Measurements from ENCODE around the gene ARHGAP5.

ARHGAP5 gene

DNA sequence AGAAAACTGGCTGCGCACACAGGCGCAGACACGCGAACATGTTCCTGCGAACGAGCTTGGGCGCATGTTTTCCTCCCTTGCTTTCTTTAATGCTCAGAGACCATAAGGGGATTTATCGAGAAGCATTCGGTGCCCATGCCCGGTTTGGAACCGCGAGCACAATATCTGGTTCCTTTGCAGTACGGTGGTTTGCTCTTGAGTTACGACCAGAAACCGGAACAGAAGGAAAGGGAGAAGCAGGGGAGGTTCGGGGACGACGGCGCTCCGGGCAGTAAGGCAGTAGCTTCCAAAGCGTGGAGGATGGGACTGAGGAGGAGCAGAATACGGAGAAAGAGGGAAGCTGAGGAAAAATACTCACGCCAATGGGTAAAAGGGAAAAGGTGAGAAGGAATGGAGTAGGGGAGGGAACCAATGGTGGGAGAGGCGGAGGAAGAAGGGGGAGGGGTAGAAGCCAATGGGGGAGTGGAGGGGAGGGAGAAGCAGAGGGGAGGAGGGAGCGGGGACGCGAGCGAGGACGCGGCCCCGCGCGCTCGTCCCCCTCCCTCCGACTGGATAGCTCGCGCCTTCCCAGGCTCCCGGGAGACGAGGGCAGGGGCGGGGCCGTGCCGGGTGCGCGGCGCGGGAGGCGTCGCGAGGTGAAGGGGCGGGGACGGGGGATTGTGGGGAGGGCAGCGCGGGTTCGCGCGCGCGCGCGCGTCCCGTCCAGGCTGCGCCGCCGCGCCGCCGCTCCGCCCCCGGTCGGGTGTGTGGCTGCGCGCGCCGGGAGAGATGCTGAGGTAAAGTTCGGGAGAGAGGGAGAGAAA lies 625 bp upstream of the ARHGAP5 start:
- DNase-seq (ENCODE audit: low read depth), result peak; percentile 65

DNA sequence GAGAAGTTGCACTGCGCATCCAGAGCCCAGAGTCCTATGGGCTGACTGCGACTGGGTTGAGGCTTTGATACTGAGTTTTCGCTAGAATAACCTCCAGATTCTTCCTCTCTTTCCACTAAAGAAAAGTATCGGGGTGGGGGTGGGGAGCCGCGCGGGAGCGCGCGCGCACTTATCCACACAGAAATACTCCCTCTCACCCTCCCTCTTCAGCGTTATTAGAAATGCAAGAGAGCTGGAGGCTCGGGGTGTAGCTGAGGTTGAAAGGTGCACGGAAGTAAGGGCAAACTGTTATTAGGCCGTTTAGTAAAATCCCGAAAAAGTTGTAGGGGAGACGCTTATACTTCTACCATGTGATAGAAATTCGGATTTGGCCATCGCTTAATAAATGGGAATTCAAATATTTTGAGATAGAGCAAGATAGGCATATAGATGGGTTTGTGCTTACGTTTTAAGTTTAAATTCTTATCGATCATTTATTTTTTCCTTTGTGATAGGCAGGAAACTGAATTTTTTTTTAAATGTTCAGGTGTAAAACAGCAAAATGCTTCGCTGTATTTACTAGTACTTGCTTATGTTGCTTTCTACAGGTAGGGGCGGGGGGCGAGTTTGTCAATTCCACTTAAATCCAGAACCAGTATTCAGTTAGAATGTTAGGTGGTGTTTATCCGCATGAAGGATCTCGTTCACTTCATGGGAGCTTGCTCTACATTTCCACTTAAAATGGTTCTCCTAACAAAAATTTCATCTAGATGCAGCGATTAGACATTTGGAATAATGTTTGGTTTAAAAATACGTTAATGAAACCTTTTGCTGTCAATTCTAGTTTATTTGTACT lies 1.1 kb downstream of the ARHGAP5 start:
- DNase-seq (ENCODE audit: low read depth), result no peak

DNA sequence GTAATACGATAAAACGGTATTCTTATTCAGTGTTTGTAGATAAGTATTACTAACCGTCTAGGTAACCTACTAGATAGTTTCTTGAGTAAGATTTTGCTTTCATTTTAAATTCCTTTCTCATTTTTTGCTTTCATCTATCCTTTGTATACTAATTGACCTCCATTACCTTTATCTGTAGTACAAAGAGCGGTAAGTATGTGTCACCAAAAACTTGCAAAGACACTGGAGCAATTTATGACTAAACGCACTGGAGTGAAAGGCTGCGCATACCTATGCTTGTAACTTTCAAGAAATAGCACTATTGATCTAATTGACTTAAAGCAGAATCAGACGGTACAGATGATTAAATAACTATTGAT lies 1.7 kb downstream of the ARHGAP5 start:
- DNase-seq (ENCODE audit: low read depth), result no peak

DNA sequence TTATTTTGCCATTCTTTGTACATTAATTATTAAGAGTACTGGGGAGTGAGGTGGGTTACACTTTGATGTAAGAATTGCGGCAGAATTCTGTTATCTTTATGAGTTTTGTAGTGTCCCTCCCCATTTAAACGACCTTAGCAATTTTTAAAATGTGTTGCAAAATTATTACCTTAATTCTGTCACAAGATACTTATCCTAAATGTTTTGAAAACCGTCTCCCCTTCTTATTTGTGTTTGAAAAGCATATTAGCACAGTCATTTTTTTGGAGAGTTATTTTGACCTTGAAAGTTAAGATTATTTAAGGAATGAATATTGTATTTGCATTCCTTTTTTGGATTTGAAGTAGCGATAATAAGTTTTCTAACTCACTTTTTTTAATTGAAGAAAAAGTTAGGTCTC lies 2.2 kb downstream of the ARHGAP5 start:
- no peak for DNase-seq (ENCODE audit: low read depth)

DNA sequence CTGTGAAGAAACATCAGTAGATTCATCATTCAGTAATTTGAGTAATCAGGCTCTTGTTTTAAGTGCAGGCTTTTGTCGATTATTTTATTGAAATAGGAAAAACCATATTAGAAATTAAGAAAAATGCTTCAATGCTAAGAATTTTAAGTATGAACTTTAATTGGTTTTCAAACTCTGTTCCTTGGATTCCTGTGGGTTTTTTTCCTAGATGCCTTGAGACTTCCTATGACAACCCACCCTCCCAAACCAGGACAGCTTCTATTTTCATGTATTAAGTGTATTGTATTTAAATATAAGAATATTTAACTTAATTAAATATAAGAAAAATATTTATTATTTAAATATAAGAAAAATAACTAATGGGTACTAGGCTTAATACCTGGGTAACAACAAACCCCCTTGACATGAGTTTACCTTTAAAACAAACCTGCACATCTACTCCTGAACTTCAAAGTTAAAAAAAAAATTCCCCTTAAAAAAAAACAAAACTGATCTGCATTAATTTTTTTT lies 3.0 kb downstream of the ARHGAP5 start:
- no peak for DNase-seq (ENCODE audit: low read depth)

DNA sequence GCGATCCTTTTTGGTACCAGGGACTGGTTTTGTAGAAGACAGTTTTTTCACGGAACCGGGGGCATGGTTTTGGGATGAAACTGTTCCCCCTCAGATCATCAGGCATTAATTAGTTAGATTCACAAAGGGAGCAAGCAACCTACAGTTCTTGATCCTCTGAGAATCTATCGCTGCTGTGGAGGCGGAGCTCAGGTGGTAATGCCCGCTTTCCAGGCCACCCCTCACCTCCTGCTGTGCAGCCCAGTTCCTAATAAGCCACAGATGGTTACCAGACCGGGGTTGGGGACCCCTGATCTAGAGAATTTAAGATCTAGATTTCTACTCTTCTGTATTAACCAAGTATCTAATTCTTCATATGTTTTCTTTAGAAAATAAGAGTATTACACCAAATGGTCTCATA lies 4.8 kb downstream of the ARHGAP5 start:
- no peak for DNase-seq (ENCODE audit: low read depth)

DNA sequence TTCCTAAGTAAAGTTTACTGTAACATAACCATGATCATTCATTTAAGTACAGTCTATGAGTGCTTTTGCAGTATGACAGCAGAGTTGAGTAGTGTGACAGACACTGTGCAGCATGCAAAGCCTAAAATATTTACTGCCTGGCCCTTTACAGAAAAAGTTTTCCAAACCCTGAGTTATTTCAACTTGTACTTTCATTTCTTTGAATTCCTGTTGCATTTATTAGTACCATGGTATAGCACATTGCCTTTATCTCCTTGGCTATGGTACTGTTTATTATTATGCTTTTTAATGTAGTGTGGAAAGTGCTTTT lies 6.2 kb downstream of the ARHGAP5 start:
- no peak for DNase-seq (ENCODE audit: low read depth)

DNA sequence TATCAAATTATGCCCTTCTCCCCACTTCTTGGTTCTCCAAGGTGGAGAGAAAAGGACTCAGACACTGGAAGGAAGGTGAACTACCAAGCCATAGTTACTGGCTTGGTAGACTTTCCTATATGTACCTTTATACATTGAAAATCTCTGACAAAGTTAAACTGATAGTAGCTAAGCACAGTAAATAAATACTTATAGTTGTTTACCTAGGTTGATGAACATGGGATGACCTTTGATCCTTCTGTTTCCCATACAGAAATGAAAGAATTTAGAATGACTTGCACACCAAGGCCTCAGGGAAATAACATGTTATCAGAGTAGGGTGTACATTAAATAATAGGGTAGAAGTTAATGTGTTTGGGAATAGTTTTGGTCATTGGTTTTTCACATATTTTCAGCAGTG lies 6.7 kb downstream of the ARHGAP5 start:
- no peak for DNase-seq (ENCODE audit: low read depth)

DNA sequence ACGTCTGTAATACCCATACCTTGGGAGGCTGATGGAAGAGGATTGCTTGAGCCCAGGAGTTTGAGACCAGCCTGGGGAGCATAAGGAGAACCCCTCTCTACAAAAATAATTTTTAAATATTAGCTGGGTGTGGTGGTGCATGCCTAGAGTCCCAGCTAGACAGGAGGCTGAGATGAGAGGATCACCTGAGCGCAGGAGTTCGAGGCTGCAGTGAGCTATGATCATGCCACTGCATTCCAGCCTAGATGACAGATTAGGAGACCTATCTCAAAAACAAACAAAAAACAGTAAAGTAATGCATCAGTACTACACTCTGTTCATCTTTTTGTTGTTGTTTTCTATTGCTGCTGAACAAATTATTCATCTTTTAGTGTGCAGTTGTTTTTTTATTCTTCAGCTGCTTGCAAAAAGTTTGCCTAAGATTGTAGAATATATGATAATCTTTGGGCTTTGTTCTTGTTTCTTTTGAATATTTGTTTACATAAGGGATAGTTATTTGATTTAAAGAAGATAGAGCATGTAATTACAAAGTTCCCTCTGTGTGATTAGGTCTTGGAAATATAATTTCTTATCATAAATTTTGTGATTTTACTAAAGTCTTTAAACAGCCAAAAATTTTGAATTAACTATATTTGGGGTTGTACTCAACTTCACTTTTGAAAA lies 8.2 kb downstream of the ARHGAP5 start:
- no peak for DNase-seq (ENCODE audit: low read depth)

DNA sequence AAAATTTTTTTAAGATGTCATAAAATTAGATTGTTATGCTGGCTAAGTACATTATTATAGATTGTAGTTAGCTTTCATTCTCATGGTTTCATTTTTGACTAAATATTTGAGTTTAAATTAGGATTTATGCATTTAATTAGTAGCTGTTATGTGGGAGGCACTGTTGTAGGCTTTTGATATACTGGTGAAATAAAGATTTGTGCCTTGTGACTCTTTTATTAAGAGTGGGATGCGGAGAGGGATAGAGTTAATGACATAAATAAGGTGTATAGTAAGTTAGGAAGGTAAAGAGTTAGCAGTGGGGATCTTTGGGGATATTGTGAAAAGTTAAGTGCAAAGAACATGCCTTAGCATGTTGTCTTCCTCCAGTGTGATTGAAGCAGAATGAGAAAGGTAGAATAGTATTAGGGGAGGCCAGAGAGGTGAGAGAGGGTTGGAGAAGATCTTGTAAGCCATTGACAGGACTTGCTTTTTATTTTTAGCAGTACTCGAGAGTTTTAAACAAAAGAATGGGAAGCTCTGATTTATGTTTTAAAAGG lies 8.8 kb downstream of the ARHGAP5 start:
- DNase-seq (ENCODE audit: low read depth), result no peak

DNA sequence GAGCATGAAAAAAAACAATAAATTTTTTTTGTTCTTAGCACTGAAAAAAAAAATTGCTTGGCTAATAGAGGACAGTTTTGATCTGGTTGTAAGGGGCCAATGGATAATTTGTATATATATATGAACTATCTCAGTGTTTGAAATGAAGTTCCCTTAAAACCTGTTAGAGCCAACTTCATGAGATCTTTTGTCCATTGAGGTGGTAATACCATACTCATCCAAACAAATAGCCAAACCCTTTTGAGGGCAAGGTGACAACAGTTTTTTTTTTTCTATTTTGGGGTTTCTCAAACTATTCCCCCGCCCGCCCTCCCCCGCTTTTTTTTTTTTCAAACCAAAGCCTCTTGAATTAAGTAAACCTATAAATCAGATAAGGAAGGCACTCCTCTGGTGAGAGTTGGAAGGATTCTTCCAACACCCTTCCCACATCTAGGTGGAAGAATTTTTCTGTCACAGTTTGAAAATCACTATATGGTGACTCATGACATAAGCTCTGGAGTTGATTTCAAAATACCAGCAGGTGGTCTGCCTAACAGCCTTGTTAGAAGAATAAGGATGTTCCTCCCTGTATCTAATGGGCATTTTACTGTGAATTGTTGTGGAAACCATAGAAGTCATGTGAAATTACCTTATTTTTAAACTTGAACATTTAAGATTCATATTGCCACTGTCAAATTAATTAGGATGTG lies 10.2 kb downstream of the ARHGAP5 start:
- DNase-seq (ENCODE audit: low read depth), result no peak

DNA sequence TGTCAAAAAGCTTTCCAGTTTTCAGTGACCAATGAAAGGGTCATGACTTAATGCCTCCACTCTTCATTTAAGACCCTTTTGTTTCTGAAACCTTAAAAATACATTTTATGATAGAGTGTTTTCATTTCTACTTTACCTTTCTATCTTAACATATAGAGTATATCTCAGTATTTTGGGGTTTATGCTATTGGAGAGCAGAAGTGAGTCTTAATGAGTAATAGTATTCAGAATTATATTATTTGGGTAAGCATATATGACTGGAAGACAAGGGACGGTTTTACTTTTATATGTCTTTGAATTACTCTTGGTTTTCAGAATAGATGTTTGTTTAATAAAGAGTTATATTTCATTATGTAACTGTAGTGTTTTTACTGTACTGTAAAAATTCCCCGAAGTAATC lies 10.8 kb downstream of the ARHGAP5 start:
- no peak for DNase-seq (ENCODE audit: low read depth)

DNA sequence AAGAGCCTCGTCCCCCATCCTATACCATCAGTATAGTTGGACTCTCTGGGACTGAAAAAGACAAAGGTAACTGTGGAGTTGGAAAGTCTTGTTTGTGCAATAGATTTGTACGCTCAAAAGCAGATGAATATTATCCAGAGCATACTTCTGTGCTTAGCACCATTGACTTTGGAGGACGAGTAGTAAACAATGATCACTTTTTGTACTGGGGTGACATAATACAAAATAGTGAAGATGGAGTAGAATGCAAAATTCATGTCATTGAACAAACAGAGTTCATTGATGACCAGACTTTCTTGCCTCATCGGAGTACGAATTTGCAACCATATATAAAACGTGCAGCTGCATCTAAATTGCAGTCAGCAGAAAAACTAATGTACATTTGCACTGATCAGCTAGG lies 13.6 kb downstream of the ARHGAP5 start:
- no peak for DNase-seq (ENCODE audit: low read depth)

DNA sequence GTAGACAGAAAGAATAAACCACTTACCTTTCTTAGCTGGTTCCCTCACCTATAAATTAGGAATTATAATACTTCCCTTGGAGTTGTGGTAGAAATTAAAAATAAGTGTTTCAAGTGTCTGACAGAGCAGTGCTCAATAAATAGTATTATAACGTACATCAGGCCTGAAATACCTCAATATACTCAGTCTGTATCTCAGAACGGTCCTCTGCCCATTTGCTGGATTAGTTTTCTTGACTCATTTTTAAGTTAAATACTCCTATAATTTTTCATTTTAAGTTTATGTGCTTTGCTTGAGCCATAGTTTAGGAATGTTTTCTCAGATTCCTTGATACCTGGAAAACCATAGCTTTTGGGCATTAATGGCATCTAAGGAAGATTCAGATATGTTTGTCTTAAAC lies 22.4 kb downstream of the ARHGAP5 start:
- DNase-seq (ENCODE audit: low read depth), result no peak

DNA sequence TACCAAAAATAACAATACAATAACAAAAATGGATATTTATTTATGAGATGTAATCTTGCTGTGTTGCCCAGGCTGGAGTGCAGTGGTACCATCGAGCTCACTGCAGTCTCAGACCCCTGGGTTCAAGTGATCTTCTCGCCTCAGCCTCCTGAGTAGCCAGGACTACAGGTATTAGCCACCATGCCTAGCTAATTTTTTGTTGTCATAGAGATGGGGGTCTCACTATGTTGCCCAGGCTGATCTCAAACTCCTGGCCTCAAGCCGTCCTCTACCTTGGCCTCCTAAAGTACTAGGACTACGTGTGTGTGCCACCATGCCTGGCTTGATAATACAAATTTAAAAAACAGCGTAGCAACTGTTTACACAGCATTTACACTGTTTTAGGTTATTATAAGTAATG lies 23.1 kb downstream of the ARHGAP5 start:
- no peak for DNase-seq (ENCODE audit: low read depth)

DNA sequence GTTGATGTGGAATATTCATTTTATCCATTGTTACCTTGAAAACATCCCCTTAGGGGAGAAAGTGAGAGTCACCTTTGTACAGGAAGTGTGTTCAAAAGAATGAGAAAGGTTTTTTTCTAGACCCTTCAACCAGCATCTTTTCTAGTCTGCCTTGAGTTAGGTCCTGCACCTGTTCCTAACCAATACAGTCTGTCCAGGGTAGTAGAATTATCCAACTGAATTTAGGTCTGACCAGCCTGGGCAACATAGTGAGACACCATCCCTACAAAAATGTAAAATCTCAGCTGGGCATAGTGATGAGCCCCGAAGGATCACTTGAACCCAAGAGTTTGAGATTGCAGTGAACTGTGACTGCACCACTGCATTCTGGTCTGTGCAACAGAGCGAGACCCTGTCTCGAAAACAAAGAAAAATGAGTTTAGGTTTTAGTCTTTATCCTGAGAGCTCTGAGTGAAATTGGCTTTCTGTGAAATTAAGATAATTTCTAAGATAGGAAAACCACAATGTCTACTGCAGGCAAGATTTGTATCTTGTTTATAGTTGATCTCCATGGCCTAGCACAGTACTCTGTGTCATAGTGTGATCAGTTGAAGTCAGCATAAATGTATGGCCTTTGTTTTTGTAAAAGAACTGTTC lies 25.2 kb downstream of the ARHGAP5 start:
- no peak for DNase-seq (ENCODE audit: low read depth)

DNA sequence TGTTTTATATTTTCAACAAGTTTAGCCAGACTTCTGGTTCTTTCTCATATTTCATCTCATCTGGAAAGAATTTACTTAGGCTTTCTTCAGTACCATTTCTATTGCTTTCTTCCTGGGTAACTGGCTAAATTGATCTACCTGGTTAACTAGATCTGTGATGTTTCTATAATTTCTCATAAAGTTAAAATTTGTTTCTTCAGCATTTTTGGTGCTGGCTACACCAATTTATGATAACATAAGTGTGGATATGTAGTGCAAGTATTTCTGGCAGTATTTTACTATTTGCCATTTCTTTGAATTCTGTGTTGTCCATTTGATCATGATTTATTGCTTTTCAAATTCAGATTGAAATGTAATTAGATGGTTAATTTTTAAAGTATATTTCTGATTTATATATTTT lies 25.9 kb downstream of the ARHGAP5 start:
- DNase-seq (ENCODE audit: low read depth), result no peak

DNA sequence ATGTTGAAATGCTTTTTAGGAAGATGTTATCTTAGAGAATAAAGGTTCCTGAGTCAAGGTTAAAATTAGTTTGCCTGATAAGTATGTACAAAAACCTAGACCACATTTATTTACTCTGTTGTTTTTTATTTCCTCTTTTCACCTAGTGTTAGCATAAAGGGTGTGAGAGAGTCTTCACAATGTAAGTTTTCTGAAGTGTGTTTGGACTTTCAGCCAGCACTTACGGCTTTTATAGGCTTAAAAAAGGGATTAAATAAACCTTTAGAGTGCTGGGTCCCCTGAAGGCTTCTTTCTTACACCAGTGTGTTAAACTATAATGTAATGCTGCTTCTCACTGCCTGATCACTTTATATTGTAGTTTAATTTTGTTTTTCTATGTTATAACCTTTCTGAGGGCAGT lies 27.2 kb downstream of the ARHGAP5 start:
- DNase-seq (ENCODE audit: low read depth), result no peak

DNA sequence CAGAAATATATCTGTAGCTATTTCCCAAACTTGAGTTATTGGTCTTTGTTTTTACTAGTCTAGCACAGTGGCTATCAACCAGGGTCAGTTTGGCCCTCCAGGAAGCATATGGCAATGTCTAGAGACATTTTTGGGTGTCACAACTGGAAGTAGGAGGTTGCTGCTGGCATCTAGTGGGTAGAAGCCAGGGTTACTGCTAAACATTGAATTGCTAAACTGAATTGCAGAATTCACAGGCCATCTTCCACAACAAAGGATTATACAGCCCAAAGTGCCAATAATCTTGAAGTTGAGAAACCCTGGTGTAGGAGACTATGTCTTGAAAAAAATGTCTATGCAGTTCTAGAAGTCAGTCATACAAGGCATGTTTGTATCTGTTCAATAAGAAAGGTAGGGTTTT lies 27.7 kb downstream of the ARHGAP5 start:
- DNase-seq (ENCODE audit: low read depth), result no peak

DNA sequence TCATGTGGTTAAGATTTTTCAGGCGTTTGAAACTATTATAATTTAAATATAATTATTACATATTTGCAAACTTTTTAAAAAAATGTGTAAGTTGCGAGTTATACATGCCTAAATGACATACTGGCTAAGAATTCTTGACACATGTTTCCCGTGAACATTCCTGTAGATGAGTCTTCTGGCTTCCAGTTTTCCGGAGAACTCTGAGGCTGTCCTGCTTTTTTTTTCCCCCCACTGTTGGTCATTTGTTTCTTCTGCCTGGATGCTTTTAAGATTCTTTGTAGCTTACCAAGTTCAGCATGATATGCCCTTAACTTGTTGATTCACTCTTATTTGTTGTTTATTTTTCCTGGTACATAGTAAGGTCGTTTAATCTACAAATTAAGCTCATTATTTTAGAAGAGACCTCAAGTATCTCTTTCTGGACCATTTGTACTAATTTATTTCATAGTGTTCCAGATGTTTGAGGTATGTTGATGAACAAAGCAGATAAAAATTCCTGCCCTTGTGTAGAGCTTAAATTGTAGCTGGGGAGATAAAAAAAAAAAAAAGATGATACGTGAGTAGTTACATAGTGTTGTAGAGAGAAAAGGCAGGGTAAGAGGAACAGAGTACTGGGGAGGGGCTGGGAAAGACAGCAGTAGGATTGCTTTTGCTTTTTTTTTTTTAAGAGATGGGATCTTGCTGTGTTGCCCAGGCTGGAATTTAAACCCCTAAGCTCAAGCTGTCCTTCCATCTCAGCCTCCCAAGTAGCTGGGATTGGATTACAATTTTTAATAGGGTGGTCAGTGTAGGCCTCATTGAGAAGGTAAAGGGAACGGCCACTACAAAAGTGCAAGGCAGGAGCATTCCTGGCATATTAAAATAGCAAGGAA lies 32.8 kb downstream of the ARHGAP5 start:
- DNase-seq (ENCODE audit: low read depth), result no peak

DNA sequence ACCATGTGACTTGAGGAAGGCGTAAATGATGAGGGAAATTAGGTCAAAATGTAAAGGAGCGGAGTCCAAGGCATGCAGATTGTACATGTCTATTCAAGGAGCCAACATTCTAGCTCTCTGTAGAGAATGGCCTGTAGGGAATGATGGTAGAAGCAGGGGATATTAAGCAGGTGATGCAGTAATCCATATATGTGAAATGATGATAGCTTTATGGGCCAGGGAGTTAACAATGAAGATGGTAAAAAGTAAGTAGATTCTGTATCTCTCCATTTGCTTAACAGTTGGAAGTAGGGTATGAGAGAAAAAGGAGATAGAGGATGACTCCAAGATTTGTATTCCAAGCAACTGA lies 33.4 kb downstream of the ARHGAP5 start:
- no peak for DNase-seq (ENCODE audit: low read depth)

All from T follicular helper cell (primary cell).